ENCODE measurements around the gene ZNF786. TPM values are rescaled to one million over a fixed set of nuclear protein-coding genes. Genes with fewer than 3 reads are reported as not detected.

The ZNF786 gene
- polyA plus RNA-seq, 3 donors, result 0.84 to 2.6 (median 1.2) TPM

GRCh38 chr7:149053384-149053783, 37.1 kb downstream of the ZNF786 start:
- H3K27ac Mint-ChIP-seq, result no peak overlapping the region
- no peak for TF ChIP-seq CTCF (IDR thresholded peaks at IDR 0.05)
- WGBS (ENCODE audit: insufficient coverage), result 88% methylated on average over 1 of the region's 1 CpG

GRCh38 chr7:149050941-149051340, 39.6 kb downstream of the ZNF786 start:
- H3K27me3 ChIP-seq (ENCODE audit: control insufficient read depth in 2 of 2, insufficient read depth in 2 of 2, low read length in 2 of 2), result no peaks in the 10 kb centered on the region
- 86% methylated on average over 1 of the region's 3 CpGs for WGBS (ENCODE audit: insufficient coverage)
- H3K79me2 ChIP-seq (ENCODE audit: insufficient read depth, low read length), result no peaks in the 10 kb centered on the region
- Mint-ChIP-seq H3K27ac (peak overlapping the region in 1 of 7 donors; percentile 53), H3K27me3 (ENCODE audit: low read depth in 3 of 3) (peaks cover 2 to 5% (median 3%) of the 10 kb centered on the region in 3 donors), H3K4me3 (no peak overlapping the region), H3K9me3 (peaks cover 0 to 5% (median 0%) of the 10 kb centered on the region in 7 donors), H3K4me1 (peaks cover 4% of the 10 kb centered on the region), H3K36me3 (no peaks in the 10 kb centered on the region)
- H3K4me3 ChIP-seq (replicated peaks in 1 of 3; ENCODE audit: low read depth in 2 of 3, low read length in 3 of 3), result no peak overlapping the region
- H3K36me3 ChIP-seq (replicated peaks in 1 of 2; ENCODE audit: control insufficient read depth in 1 of 2, insufficient read depth in 2 of 2, low read length in 2 of 2), result no peaks in the 10 kb centered on the region
- H3K27ac ChIP-seq (ENCODE audit: low read depth in 1 of 2, low read length in 2 of 2), result no peak overlapping the region
- H2AFZ ChIP-seq (ENCODE audit: insufficient read depth, low read depth, low read length, poor library complexity, severe bottlenecking), result no peak overlapping the region
- no peaks in the 10 kb centered on the region for H3K4me1 ChIP-seq (ENCODE audit: control insufficient read depth in 1 of 2, insufficient read depth in 2 of 2, low read length in 2 of 2)
- no peaks in the 10 kb centered on the region for H4K20me1 ChIP-seq (ENCODE audit: insufficient read depth, low read length)
- DNase-seq, result no peak
- TF ChIP-seq CTCF (IDR thresholded peaks at IDR 0.05), result no peak
- no peaks in the 10 kb centered on the region for H3K9me3 ChIP-seq (replicated peaks in 1 of 2; ENCODE audit: control insufficient read depth in 1 of 2, insufficient read depth in 1 of 2, low read length in 2 of 2)
- no peak overlapping the region for H3K9ac ChIP-seq (ENCODE audit: insufficient read depth, low read length, poor library complexity, severe bottlenecking)
- H3K4me2 ChIP-seq (replicated peaks; ENCODE audit: extremely low read depth, low read length, poor library complexity, severe bottlenecking), result no peak overlapping the region
- intact Hi-C loops (cut with micrococcal nuclease), result no loop called here

More at GRCh38 chr7:149053384-149053783, 37.1 kb downstream of the ZNF786 start:
- Histone ChIP-seq H3K27me3 (ENCODE audit: control insufficient read depth in 2 of 2, insufficient read depth in 2 of 2, low read length in 2 of 2) (no peaks in the 10 kb centered on the region), H3K79me2 (ENCODE audit: insufficient read depth, low read length) (no peaks in the 10 kb centered on the region), H3K9ac (ENCODE audit: insufficient read depth, low read length, poor library complexity, severe bottlenecking) (no peak overlapping the region), H2AFZ (ENCODE audit: insufficient read depth, low read depth, low read length, poor library complexity, severe bottlenecking) (no peak overlapping the region), H3K4me2 (replicated peaks; ENCODE audit: extremely low read depth, low read length, poor library complexity, severe bottlenecking) (no peak overlapping the region), H3K9me3 (replicated peaks in 1 of 2; ENCODE audit: control insufficient read depth in 1 of 2, insufficient read depth in 1 of 2, low read length in 2 of 2) (no peaks in the 10 kb centered on the region), H4K20me1 (ENCODE audit: insufficient read depth, low read length) (no peaks in the 10 kb centered on the region), H3K36me3 (replicated peaks in 1 of 2; ENCODE audit: control insufficient read depth in 1 of 2, insufficient read depth in 2 of 2, low read length in 2 of 2) (no peaks in the 10 kb centered on the region), H3K4me1 (ENCODE audit: control insufficient read depth in 1 of 2, insufficient read depth in 2 of 2, low read length in 2 of 2) (no peaks in the 10 kb centered on the region), H3K27ac (ENCODE audit: low read depth in 1 of 2, low read length in 2 of 2) (no peak overlapping the region), H3K4me3 (replicated peaks in 1 of 3; ENCODE audit: low read depth in 2 of 3, low read length in 3 of 3) (no peak overlapping the region)
- Mint-ChIP-seq H3K9me3 (peaks cover 0 to 5% (median 0%) of the 10 kb centered on the region in 7 donors), H3K36me3 (no peaks in the 10 kb centered on the region), H3K4me1 (no peaks in the 10 kb centered on the region), H3K27me3 (ENCODE audit: low read depth in 3 of 3) (peaks cover 2 to 7% (median 3%) of the 10 kb centered on the region in 3 donors), H3K4me3 (no peak overlapping the region)
- intact Hi-C loops (cut with micrococcal nuclease), result no loop called here
- no peak for DNase-seq
